ENCODE measurements around the gene ADAMTS3.

- TF ChIP-seq CTCF (conservative IDR thresholded peaks at IDR 0.05; ENCODE audit: low read length) (no peak), EZH2phosphoT487 (IDR thresholded peaks at IDR 0.05; ENCODE audit: borderline replicate concordance) (no peak)
Measured at GRCh38 chr4:72290737-72291136, 278.3 kb downstream of the ADAMTS3 start.
